ENCODE data around the gene LTBP1.

DNA sequence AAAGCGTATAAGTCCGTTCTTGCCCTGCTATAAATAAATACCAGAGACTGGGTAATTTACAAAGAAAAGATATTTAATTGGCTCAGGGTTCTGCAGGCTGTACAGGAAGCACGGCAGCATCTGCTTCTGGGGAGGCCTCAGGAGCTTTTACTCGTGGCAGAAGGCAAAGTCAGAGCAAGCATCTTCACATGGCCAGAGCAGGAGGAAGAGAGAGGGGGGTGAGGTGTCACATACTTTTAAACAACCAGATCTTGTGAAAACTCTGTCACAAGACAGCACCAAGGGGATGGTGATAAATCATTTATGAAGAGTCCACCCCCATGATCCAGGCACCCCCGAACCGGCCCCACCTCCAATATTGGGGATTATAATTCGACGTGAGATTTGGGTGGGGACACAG lies 130.6 kb downstream of the LTBP1 start:
- TF ChIP-seq EZH2phosphoT487 (IDR thresholded peaks at IDR 0.05; ENCODE audit: borderline replicate concordance, low read length), result no peak
- TF ChIP-seq, protein P1, sequence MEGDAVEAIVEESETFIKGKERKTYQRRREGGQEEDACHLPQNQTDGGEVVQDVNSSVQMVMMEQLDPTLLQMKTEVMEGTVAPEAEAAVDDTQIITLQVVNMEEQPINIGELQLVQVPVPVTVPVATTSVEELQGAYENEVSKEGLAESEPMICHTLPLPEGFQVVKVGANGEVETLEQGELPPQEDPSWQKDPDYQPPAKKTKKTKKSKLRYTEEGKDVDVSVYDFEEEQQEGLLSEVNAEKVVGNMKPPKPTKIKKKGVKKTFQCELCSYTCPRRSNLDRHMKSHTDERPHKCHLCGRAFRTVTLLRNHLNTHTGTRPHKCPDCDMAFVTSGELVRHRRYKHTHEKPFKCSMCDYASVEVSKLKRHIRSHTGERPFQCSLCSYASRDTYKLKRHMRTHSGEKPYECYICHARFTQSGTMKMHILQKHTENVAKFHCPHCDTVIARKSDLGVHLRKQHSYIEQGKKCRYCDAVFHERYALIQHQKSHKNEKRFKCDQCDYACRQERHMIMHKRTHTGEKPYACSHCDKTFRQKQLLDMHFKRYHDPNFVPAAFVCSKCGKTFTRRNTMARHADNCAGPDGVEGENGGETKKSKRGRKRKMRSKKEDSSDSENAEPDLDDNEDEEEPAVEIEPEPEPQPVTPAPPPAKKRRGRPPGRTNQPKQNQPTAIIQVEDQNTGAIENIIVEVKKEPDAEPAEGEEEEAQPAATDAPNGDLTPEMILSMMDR (IDR thresholded peaks at IDR 0.05; ENCODE audit: low read depth, low read length, poor library complexity, severe bottlenecking), result no peak

Measured in DOHH2 (cell line).